WI38 (cell line): ENCODE results near the gene AKR7A2.
"Not testable (repeated sequence)": the region's sequence is repeated elsewhere in the genome, so short reads cannot be mapped to it uniquely, and the experiment has no call there.

Experiments used
- H3K4me3 ChIP-seq: 2 replicates; pipeline ENCODE4 v1.5.1; 2011; ENCODE audit warnings: low read depth, mild to moderate bottlenecking, control low read depth, low read length
- TF ChIP-seq, protein P1 (sequence below): IDR thresholded peaks from 2 replicates; pipeline ENCODE4 v1.5.1; 2012; ENCODE audit warnings: low read depth, mild to moderate bottlenecking, control low read depth, low read length

The AKR7A2 gene

DNA sequence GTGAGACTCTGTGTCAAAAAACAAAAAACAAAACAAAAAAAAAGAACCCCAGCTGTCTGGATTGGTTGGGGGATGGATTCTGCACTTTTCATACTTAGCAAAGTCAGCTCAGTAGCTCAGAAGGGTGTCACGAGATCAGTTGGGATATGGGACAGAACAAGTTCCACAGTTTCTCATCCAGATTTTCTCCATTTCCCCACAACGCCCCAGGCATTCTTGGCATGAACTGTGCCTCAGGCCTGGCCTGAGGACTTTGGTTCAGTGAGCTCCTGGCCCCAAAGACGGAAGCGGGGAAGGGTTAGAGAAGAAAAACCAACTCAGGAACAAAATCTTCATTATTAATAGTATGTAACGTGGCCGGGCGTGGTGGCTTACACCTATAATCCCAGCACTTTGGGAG is 1.9 kb downstream of the AKR7A2 start:
- TF ChIP-seq, protein P1, sequence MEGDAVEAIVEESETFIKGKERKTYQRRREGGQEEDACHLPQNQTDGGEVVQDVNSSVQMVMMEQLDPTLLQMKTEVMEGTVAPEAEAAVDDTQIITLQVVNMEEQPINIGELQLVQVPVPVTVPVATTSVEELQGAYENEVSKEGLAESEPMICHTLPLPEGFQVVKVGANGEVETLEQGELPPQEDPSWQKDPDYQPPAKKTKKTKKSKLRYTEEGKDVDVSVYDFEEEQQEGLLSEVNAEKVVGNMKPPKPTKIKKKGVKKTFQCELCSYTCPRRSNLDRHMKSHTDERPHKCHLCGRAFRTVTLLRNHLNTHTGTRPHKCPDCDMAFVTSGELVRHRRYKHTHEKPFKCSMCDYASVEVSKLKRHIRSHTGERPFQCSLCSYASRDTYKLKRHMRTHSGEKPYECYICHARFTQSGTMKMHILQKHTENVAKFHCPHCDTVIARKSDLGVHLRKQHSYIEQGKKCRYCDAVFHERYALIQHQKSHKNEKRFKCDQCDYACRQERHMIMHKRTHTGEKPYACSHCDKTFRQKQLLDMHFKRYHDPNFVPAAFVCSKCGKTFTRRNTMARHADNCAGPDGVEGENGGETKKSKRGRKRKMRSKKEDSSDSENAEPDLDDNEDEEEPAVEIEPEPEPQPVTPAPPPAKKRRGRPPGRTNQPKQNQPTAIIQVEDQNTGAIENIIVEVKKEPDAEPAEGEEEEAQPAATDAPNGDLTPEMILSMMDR: no peak
- H3K4me3 ChIP-seq: no peak overlapping the region

DNA sequence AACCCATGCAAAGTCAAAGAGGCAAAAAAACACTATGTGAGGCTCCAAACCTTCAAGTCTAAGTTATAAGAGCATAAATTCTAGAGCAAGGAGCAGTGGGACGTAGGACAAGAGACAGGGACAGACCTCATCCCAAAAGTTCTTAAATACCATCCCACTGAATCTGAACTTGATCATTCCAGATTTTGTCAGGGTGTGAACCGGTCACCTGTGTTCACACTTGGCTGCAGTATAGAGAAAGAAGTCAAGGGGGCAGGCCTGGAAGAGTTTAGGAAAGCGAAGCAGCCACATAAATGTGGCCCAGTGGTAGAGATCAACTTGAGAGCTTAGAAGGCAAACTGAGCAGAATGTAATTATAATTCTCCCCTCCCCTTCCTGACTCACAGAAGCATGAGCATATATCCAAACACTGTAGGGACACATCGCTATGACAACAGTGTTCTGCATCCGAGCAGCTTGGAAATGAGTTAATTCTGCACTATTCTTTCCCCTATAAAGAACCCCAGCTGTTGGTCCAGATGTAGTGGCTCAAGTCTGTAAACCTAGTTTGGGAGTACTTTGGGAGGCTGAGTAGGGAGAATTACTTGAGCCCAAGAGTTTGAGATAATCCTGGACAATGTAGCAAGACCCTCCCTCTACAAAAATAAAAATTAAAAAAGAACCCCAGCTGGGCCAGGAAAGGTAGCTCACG is 2.7 kb downstream of the AKR7A2 start:
- H3K4me3 ChIP-seq: no peak overlapping the region
- TF ChIP-seq, protein P1: no peak

DNA sequence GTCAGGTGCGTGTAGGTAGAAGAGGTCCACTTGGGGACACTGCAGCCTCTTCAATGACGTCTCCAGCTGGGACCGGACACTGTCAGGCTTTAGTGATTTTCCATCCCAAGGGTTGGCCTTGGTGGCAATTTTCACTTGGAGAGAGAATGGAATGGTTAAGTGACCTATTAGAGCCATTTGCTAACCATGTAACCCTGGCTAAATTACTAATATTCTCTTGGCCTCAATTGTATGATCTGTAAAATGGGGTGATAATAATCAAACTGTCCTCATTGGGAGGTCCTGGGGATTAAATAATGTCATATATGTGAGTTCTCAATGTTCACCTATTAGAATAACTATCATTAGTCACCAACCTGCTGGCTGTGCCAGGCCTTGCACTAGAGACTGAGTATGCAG is 3.4 kb downstream of the AKR7A2 start:
- H3K4me3 ChIP-seq: no peak overlapping the region
- TF ChIP-seq, protein P1: no peak

DNA sequence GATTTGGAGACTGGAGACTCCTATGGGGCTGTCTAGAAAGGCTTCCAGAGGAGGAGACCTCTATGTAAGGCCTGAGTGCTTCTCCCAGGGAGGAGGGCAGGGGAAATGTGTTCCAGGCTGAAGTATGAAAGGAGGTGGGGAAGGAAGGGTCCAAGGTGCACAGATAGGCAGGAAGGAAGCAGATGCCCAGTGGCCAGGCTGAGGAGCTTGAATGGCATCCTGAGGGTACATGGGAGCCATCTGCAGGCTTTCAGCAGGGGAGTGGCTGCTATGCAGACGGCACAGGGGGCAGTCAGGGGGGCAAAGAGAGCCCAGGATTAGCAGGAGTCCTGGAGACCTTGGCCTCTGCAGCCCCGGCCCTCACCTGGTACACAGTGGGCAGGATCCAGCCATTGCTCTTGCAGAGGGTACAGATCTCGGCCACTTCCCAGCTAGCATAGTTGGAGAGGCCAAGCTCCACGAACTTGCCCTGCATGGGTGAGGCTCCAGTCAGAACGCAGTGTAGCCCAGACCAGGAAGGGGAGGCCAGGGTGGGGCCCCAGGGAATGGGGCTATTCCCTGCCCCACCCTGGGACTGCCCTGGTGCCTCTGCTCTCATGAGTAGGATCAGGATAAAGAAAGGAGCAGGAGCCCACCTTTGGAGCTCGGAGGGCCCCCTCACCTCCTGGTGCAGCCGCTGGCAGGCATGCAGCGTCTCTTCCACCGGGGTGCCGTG is 4.0 kb downstream of the AKR7A2 start:
- TF ChIP-seq, protein P1: no peak

DNA sequence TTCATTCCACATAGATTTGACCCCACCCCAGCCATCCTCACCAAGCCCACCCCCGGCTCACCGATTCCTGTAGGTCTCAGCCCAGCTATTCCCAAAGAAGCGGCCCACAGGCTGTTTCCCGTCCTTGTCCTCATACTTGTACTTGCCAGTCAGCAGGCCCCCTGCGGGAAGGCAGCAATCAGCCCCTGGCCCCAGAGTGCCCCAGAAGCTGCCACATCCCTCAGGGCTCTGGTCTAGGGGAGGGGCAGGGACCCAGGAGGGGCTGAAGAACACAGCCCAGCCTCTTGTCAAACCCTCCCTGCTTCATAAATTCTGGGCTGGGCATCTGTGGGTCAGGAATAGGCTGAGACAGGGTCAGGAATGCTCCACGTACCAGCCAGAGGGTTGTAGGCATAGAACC is 5.0 kb downstream of the AKR7A2 start:
- TF ChIP-seq, protein P1: no peak

More for the DNA sequence above, 4.0 kb downstream of the AKR7A2 start:
- H3K4me3 ChIP-seq: no peak overlapping the region

DNA sequence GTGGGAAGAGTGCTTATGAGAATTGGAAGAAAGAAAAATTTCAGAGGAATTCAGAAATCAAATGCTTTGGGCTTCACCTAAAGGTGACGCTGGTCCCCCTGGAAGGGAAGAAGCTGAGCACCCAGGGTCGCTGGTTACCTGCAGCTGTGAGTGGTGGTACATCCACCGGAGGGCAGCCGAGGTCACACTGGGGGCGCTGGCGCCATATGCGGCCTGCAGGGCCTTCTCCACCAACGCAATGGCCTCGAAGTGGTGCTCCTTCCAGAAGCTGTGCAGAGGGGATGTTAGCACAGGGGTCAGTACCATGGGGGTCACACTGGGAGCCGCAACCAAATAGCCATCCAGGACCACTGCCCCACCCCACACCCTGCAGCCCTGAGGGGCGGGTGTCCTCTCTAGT is 6.1 kb downstream of the AKR7A2 start:
- TF ChIP-seq, protein P1: no peak
- no peak overlapping the region for H3K4me3 ChIP-seq

More for the DNA sequence above, 5.0 kb downstream of the AKR7A2 start:
- H3K4me3 ChIP-seq: no peak overlapping the region

DNA sequence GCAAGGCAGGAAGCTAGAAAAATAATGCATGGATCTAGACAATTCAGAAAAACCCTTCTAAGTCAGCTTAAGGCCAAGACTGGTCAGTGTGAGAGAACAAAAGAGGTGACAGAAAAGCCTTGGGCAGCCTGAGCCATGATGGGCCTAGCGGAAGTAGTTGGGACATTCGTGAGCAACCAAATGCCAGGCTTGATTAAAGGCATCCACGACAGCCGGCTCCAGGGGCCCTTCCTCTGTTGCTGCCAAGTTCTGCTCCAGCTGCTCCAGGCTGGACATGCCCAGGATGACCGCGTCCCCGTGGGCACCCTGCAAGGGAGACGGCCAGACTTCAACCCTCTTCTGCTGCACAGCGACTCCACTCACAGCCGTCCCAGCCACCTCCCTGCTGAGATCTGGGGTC is 7.9 kb downstream of the AKR7A2 start:
- not testable (repeated sequence) for H3K4me3 ChIP-seq

DNA sequence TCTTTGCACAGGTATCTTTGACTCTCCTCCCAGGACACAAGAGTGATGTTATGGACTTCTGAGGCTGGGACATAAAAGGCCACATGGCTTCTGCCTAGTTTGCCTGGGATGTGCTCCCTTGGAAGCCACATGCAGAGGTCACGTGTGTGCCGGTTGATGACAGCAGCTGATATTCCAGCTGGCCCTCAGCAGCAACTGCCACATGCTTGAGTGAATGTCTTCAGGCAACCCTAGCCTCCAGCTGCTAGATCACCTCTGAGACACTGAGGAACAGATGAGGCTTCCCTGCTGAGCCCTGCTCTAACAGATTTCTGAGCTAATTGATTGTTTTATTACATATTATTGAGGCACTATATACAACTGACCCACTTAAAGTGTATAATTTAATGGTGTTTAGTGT is 11.7 kb downstream of the AKR7A2 start:
- H3K4me3 ChIP-seq: no peak overlapping the region
- TF ChIP-seq, protein P1: no peak
